Mesendoderm (in vitro differentiated cells): ENCODE measurements around the gene OFD1.

ENCODE experiments used
- DNase-seq: peaks from one replicate; pipeline ENCODE4 v3.0.0; 2013
- H2AK5ac ChIP-seq: 2 replicates; pipeline ENCODE4 v1.6.1; 2013; ENCODE audit warnings: low read length, inconsistent platforms
- H2BK120ac ChIP-seq: 2 replicates; pipeline ENCODE4 v1.6.1; 2013; ENCODE audit warnings: low read depth, mild to moderate bottlenecking, low read length, moderate library complexity, mixed read lengths
- H2BK15ac ChIP-seq: replicated peaks from 2 replicates; pipeline ENCODE4 v1.6.1; 2013; ENCODE audit warnings: low read depth, mild to moderate bottlenecking, moderate library complexity
- H2BK5ac ChIP-seq: 2 replicates; pipeline ENCODE4 v1.6.1; 2013; ENCODE audit warnings: low read length, inconsistent platforms
- H3K18ac ChIP-seq: 2 replicates; pipeline ENCODE4 v1.6.1; 2013; ENCODE audit warnings: mild to moderate bottlenecking, low read length, mixed read lengths
- H3K23ac ChIP-seq: one replicate; pipeline ENCODE4 v1.6.1; 2013; ENCODE audit warnings: low read length
- H3K27ac ChIP-seq: 2 replicates; pipeline ENCODE4 v1.5.1; 2013; ENCODE audit warnings: low read depth, mild to moderate bottlenecking, inconsistent platforms, low read length, moderate library complexity
- H3K27me3 ChIP-seq: 2 replicates; pipeline ENCODE4 v1.6.1; 2013; ENCODE audit warnings: low read length, control low read depth, mild to moderate bottlenecking, inconsistent platforms; ENCODE audit not compliant: insufficient read depth, poor library complexity
- H3K36me3 ChIP-seq: 2 replicates; pipeline ENCODE4 v1.6.1; 2013; ENCODE audit warnings: low read length, inconsistent platforms; ENCODE audit not compliant: control insufficient read depth, insufficient read depth
- H3K4ac ChIP-seq: one replicate; pipeline ENCODE4 v1.6.1; 2013; ENCODE audit warnings: low read depth, mild to moderate bottlenecking, low read length, moderate library complexity
- H3K4me1 ChIP-seq: 2 replicates; pipeline ENCODE4 v1.6.1; 2013; ENCODE audit warnings: low read depth, low read length, inconsistent platforms; ENCODE audit not compliant: control insufficient read depth
- H3K4me2 ChIP-seq: 2 replicates; pipeline ENCODE4 v1.6.1; 2013; ENCODE audit warnings: low read length
- H3K4me3 ChIP-seq: 2 replicates; pipeline ENCODE4 v1.5.1; 2013; ENCODE audit warnings: mild to moderate bottlenecking, low read length
- H3K56ac ChIP-seq: one replicate; pipeline ENCODE4 v1.6.1; 2013; ENCODE audit warnings: low read length
- H3K79me1 ChIP-seq: 2 replicates; pipeline ENCODE4 v1.6.1; 2013; ENCODE audit warnings: low read length, inconsistent platforms
- H3K79me2 ChIP-seq: 2 replicates; pipeline ENCODE4 v1.6.1; 2013; ENCODE audit warnings: mild to moderate bottlenecking, low read length; ENCODE audit not compliant: control insufficient read depth, insufficient read depth
- H3K9ac ChIP-seq: 2 replicates; pipeline ENCODE4 v1.6.1; 2013; ENCODE audit warnings: low read length, inconsistent platforms
- H4K5ac ChIP-seq: one replicate; pipeline ENCODE4 v1.6.1; 2013; ENCODE audit warnings: low read length
- H4K8ac ChIP-seq: one replicate; pipeline ENCODE4 v1.6.1; 2013; ENCODE audit warnings: low read depth, mild to moderate bottlenecking, control low read depth, low read length, moderate library complexity
- WGBS: extraction: QIAGEN DNeasy Blood & Tissue Kit; methylation state at CpG from one replicate; pipeline ENCODE4 v1.1.7; 2013; ENCODE audit warnings: low lambda C conversion rate, missing lambda C conversion rate; ENCODE audit not compliant: insufficient coverage; ENCODE audit errors: extremely low coverage; 5-methylcytosine and 5-hydroxymethylcytosine counted together

The OFD1 gene

DNA sequence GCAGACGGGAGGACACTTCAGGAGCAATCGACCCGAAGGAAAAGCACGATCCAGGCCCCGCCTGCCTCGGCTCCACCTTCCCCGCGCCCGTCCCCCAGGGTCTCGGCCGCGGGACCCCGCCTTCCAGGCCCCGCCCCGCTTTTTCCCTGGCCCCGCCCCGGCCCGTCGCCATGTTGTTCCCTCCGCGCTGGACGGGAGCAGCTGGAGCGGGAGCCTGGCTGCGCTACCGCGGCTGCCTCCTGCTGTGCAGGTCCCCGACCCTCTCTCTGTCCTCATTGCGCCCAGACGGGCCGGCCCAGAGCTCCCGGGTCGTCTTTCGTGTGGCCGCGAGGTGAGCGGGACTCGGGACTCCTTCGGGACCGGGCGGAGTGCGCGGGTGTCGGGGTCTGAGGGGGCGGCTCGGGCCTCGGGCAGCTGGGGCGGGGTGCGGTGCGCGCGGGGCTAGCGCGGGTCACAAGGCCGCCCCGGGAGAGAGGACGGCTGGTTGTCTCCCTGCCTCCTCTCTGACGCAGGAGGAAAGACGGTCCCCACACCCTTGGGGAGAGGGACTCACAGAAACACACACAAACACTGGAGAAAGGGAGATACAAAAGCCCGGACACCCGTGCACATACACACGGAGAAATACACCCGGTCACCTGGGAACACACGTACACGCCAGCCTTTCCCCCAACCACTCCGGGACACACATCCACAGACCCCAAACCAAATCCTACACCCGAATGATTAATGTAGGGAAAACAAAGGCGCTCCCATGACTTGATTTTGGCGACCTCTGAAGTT is 45.4 kb upstream of the OFD1 start, which contains the start of gene RAB9A:
RAB9A (plus strand) TSS at position 171 of the 783 bp plus-strand sequence. CDS start 19,619 bp downstream, outside the sequence.
- H3K4me1 ChIP-seq = peaks cover 6% of the 10 kb centered on the region
- peak within 1 kb of the TSS; percentile 70 for H3K4me3 ChIP-seq
- WGBS = no CpG with 5 or more reads among the region's 68 CpGs
- DNase-seq = peak; percentile 76
- H3K23ac ChIP-seq = no peak within 1 kb of the TSS
- no peak within 1 kb of the TSS for H2AK5ac ChIP-seq
- no peak within 1 kb of the TSS for H2BK120ac ChIP-seq
- peak within 1 kb of the TSS; percentile 87 for H3K56ac ChIP-seq
- H3K4ac ChIP-seq = no peak within 1 kb of the TSS
- H3K9ac ChIP-seq = peak within 1 kb of the TSS; percentile 77
- H4K5ac ChIP-seq = no peak within 1 kb of the TSS
- H4K8ac ChIP-seq = no peak within 1 kb of the TSS
- H3K36me3 ChIP-seq = no peaks in the 10 kb centered on the region
- H3K79me2 ChIP-seq = peaks cover 26% of the 10 kb centered on the region
- H3K18ac ChIP-seq = peak within 1 kb of the TSS; percentile 30
- no peaks in the 10 kb centered on the region for H3K27me3 ChIP-seq
- no peak within 1 kb of the TSS for H2BK15ac ChIP-seq
- H2BK5ac ChIP-seq = no peak within 1 kb of the TSS
- peak within 1 kb of the TSS; percentile 76 for H3K27ac ChIP-seq
- no peaks in the 10 kb centered on the region for H3K79me1 ChIP-seq
- H3K4me2 ChIP-seq = peak within 1 kb of the TSS; percentile 50

DNA sequence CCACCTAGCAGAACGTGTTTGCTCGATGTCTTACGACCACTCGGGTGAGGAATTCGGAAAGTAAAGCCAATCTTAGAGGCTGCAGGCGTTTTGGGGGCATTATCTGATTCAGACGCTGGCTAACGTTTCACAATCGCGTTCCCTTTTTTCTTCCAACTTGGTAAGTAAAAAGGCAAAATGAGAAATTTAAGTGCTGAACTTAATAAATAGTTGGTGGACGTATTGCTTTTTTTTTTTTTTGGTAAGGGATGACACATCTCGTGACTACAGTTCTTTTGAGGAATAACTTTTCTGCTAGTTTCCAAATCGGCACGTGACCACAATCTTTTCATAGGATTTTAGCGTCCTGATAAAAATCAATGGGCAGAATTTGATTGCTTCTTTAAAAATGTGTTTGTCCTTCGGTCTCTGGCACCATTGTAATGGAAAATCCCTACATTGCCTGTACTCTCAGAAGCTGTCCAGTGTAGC is 44.8 kb upstream of the OFD1 start:
- peaks cover 6% of the 10 kb centered on the region for H3K4me1 ChIP-seq
- H2BK5ac ChIP-seq = no peak overlapping the region
- H3K9ac ChIP-seq = peak overlapping the region; percentile 77
- no peak overlapping the region for H2AK5ac ChIP-seq
- H2BK15ac ChIP-seq = no peak overlapping the region
- H3K27ac ChIP-seq = no peak overlapping the region
- DNase-seq = peak; percentile 53
- H4K8ac ChIP-seq = no peak overlapping the region
- H3K79me2 ChIP-seq = peaks cover 31% of the 10 kb centered on the region
- H3K23ac ChIP-seq = no peak overlapping the region
- H3K4ac ChIP-seq = no peak overlapping the region
- peak overlapping the region; percentile 42 for H3K4me2 ChIP-seq
- H3K18ac ChIP-seq = peak overlapping the region; percentile 30
- H3K79me1 ChIP-seq = no peaks in the 10 kb centered on the region
- no peak overlapping the region for H2BK120ac ChIP-seq
- H3K4me3 ChIP-seq = peak overlapping the region; percentile 70
- H4K5ac ChIP-seq = no peak overlapping the region
- H3K36me3 ChIP-seq = no peaks in the 10 kb centered on the region
- no CpG with 5 or more reads among the region's 16 CpGs for WGBS
- no peaks in the 10 kb centered on the region for H3K27me3 ChIP-seq
- H3K56ac ChIP-seq = peak overlapping the region; percentile 87

DNA sequence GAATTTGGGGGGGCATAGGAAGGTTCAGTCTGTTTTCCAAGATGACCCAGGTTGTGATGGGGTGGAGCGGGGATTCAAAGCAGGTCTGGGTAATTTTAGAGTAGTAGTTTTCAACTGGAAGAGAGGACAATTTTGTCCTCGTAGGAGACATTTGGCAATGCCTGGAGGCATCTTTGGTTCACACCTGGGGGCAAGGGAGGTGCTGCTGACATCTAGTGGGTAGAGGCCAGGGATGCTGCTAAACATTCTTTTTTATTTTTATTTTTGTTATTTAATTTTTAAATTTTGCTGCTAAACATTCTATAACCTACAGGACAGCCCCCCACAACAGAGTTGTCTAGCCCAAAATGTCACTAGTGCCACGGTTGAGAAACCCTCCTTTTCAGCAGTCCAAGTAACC is 43.7 kb upstream of the OFD1 start:
- Histone ChIP-seq H3K4ac (no peak overlapping the region), H4K8ac (no peak overlapping the region), H3K56ac (peak overlapping the region; percentile 17), H3K27ac (no peak overlapping the region), H2BK5ac (no peak overlapping the region), H3K4me3 (no peak overlapping the region), H3K4me2 (no peak overlapping the region), H2BK15ac (no peak overlapping the region), H3K27me3 (no peaks in the 10 kb centered on the region), H4K5ac (no peak overlapping the region), H3K79me2 (peaks cover 41% of the 10 kb centered on the region), H3K18ac (no peak overlapping the region), H3K23ac (no peak overlapping the region), H3K36me3 (no peaks in the 10 kb centered on the region), H2BK120ac (no peak overlapping the region), H3K9ac (peak overlapping the region; percentile 32), H3K4me1 (peaks cover 6% of the 10 kb centered on the region), H3K79me1 (no peaks in the 10 kb centered on the region), H2AK5ac (no peak overlapping the region)
- no CpG with 5 or more reads among the region's 3 CpGs for WGBS
- peak; percentile 42 for DNase-seq

DNA sequence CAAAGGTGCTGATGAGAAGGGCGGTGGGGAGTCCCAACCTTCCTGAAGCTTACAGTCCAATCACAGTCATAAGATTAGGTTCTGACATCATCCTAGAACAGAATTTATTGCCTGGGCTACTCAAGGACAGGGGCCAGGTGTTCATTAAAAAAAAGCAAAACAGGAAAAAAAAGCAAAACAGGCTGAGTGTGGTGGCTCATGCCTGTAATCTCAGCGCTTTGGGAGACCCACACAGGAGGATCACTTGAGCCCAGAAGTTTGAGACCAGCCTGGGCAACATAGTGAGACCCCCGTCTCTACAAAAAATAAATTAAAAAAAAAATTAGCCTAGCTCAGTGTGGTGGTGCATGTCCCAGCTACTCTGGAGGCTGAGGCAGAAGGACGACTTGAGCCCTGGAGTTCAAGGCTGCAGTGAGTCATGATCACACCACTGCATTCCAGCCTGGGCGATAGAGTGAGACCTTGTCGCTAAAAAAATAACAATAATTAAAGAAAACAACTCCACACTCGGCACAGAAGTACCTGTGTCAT is 42.6 kb upstream of the OFD1 start:
- Histone ChIP-seq H3K23ac (no peak overlapping the region), H2BK5ac (no peak overlapping the region), H3K9ac (no peak overlapping the region), H3K36me3 (no peaks in the 10 kb centered on the region), H2AK5ac (no peak overlapping the region), H3K4me1 (peaks cover 6% of the 10 kb centered on the region), H2BK15ac (no peak overlapping the region), H3K79me1 (no peaks in the 10 kb centered on the region), H3K56ac (no peak overlapping the region), H3K4me3 (no peak overlapping the region), H3K27ac (no peak overlapping the region), H4K8ac (no peak overlapping the region), H3K4ac (no peak overlapping the region), H3K18ac (no peak overlapping the region), H3K27me3 (no peaks in the 10 kb centered on the region), H2BK120ac (no peak overlapping the region), H3K4me2 (no peak overlapping the region), H4K5ac (no peak overlapping the region), H3K79me2 (peaks cover 46% of the 10 kb centered on the region)
- no CpG with 5 or more reads among the region's 7 CpGs for WGBS
- peak; percentile 30 for DNase-seq

DNA sequence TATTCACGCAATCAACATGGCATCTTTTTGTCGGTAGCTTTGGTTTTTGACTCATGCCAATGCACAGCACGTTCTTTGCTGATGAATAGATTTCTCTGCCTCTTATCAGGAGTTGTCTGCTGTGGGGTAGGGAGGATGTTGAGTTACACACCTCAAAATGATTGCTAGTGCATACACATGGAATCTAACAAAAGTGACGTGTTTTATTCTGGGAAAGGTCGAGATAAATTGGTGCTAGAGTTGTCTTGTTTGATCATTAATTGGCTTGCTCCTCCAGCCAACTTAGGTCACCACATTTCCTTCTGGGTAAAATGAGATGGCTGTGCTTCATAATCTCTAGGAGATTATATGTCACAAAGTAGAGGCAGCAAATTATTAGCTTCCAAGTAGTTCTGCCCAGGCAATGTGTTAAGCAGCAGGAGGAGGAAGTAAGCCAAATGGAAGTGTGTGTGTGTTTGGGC is 41.7 kb upstream of the OFD1 start:
- no peak overlapping the region for H2BK120ac ChIP-seq
- H3K27ac ChIP-seq = peak overlapping the region; percentile 57
- no peak for DNase-seq
- no peak overlapping the region for H3K4me2 ChIP-seq
- peaks cover 6% of the 10 kb centered on the region for H3K4me1 ChIP-seq
- H3K4ac ChIP-seq = no peak overlapping the region
- H3K18ac ChIP-seq = no peak overlapping the region
- H4K8ac ChIP-seq = no peak overlapping the region
- H3K79me2 ChIP-seq = peaks cover 50% of the 10 kb centered on the region
- WGBS = no CpG with 5 or more reads among the region's 5 CpGs
- no peaks in the 10 kb centered on the region for H3K79me1 ChIP-seq
- no peaks in the 10 kb centered on the region for H3K27me3 ChIP-seq
- H3K36me3 ChIP-seq = no peaks in the 10 kb centered on the region
- H3K23ac ChIP-seq = no peak overlapping the region
- no peak overlapping the region for H2BK5ac ChIP-seq
- peak overlapping the region; percentile 25 for H3K56ac ChIP-seq
- H3K4me3 ChIP-seq = no peak overlapping the region
- no peak overlapping the region for H3K9ac ChIP-seq
- no peak overlapping the region for H4K5ac ChIP-seq
- no peak overlapping the region for H2BK15ac ChIP-seq
- no peak overlapping the region for H2AK5ac ChIP-seq
